HEK293 (cell line): Measurements from ENCODE around the gene SERPINA6.

Experiments
- CTCF ChIA-PET: fragments of 350-600 bp; formaldehyde crosslinking; extraction: SDS; loops from one replicate; lab custom pipeline; 2021; ENCODE audit warnings: antibody characterized with exemption; lab: Yijun Ruan, JAX
- POLR2A ChIA-PET: fragments of 300-600 bp; formaldehyde crosslinking; extraction: SDS; loops from one replicate; lab custom pipeline; 2020; ENCODE audit warnings: antibody characterized with exemption, inconsistent platforms; lab: Yijun Ruan, JAX
- H3K27ac ChIP-seq: fragments of 200-500 bp; sonication (Bioruptor generic); 2 replicates; pipeline ENCODE4 v1.5.1; 2014; ENCODE audit warnings: low read depth, low read length, control low read depth, inconsistent platforms; ENCODE audit errors: extremely low read depth
- H3K36me3 ChIP-seq, 2 experiments: fragments of 200-500 bp in 1 of 2; sonication (Bioruptor generic) in 1 of 2; 1 replicate in 1 of 2; 2 replicates in 1 of 2; pipeline ENCODE4 v1.5.1; 2014 to 2017; ENCODE audit warnings: inconsistent platforms in 2 of 2, low read length in 2 of 2; ENCODE audit not compliant: control insufficient read depth in 2 of 2, insufficient read depth in 1 of 2
- H3K4me1 ChIP-seq: fragments of 200-500 bp; sonication (Bioruptor generic); 2 replicates; pipeline ENCODE4 v1.5.1; 2014; ENCODE audit warnings: mild to moderate bottlenecking, low read length, inconsistent platforms; ENCODE audit not compliant: control insufficient read depth, insufficient read depth
- H3K4me3 ChIP-seq: 2 replicates; pipeline ENCODE4 v1.5.1; 2011; ENCODE audit warnings: low read depth, mild to moderate bottlenecking, control low read depth, low read length, moderate library complexity
- H3K9me3 ChIP-seq: fragments of 200-500 bp; sonication (Bioruptor generic); 2 replicates; pipeline ENCODE4 v1.5.1; 2014; ENCODE audit warnings: low read depth, low read length, inconsistent platforms; ENCODE audit not compliant: control insufficient read depth, insufficient read depth
- GLI2 ChIP-seq: fragments of 450-650 bp; formaldehyde crosslinking; IDR thresholded peaks from 2 replicates; pipeline ENCODE4; 2017; ENCODE audit warnings: missing biosample characterization, missing genetic modification characterization, low read depth, borderline replicate concordance
- GLIS1 ChIP-seq: fragments of 450-650 bp; formaldehyde crosslinking; IDR thresholded peaks from 2 replicates; pipeline ENCODE4 v1.5.1; 2016; ENCODE audit warnings: missing biosample characterization, missing genetic modification characterization
- GLIS2 ChIP-seq: fragments of 450-650 bp; formaldehyde crosslinking; IDR thresholded peaks from 2 replicates; pipeline ENCODE4 v1.5.1; 2016; ENCODE audit warnings: missing biosample characterization, missing genetic modification characterization
- HOXD13 ChIP-seq: sonication (generic); formaldehyde crosslinking; IDR thresholded peaks from 2 replicates; pipeline ENCODE4 v1.8.0; 2022; ENCODE audit warnings: missing genetic modification reagents, borderline replicate concordance
- ZIC2 ChIP-seq: fragments of 450-650 bp; formaldehyde crosslinking; IDR thresholded peaks from 2 replicates; pipeline ENCODE4 v1.5.1; 2016; ENCODE audit warnings: missing biosample characterization, missing genetic modification characterization
- ZNF133 ChIP-seq: fragments of 450-650 bp; formaldehyde crosslinking; IDR thresholded peaks from 2 replicates; pipeline ENCODE4 v1.5.1; 2016; ENCODE audit warnings: missing biosample characterization, missing genetic modification characterization
- ZNF214 ChIP-seq: fragments of 450-650 bp; formaldehyde crosslinking; IDR thresholded peaks from 2 replicates; pipeline ENCODE4 v1.5.1; 2017; ENCODE audit warnings: missing biosample characterization, mild to moderate bottlenecking, missing genetic modification characterization, borderline replicate concordance
- ZNF239 ChIP-seq: fragments of 450-650 bp; formaldehyde crosslinking; IDR thresholded peaks from 2 replicates; pipeline ENCODE4 v1.5.1; 2016; ENCODE audit warnings: missing biosample characterization, missing genetic modification characterization
- ZNF26 ChIP-seq: fragments of 450-650 bp; formaldehyde crosslinking; IDR thresholded peaks from 2 replicates; pipeline ENCODE4 v1.5.1; 2016; ENCODE audit warnings: missing biosample characterization, missing genetic modification characterization
- ZNF404 ChIP-seq: fragments of 450-650 bp; formaldehyde crosslinking; IDR thresholded peaks from 2 replicates; pipeline ENCODE4 v1.5.1; 2017; ENCODE audit warnings: missing biosample characterization, missing genetic modification characterization
- ZNF561 ChIP-seq: fragments of 450-650 bp; IDR thresholded peaks from 2 replicates; pipeline ENCODE4 v1.5.1; 2018; ENCODE audit warnings: missing biosample characterization, missing genetic modification characterization, borderline replicate concordance
- ZNF600 ChIP-seq: fragments of 450-650 bp; formaldehyde crosslinking; IDR thresholded peaks from 2 replicates; pipeline ENCODE4 v1.5.1; 2016; ENCODE audit warnings: missing biosample characterization, missing genetic modification characterization
- ZNF623 ChIP-seq: fragments of 450-650 bp; formaldehyde crosslinking; IDR thresholded peaks from 2 replicates; pipeline ENCODE4 v1.5.1; 2016; ENCODE audit warnings: missing biosample characterization, missing genetic modification characterization
- ZNF645 ChIP-seq: fragments of 450-650 bp; formaldehyde crosslinking; IDR thresholded peaks from 2 replicates; pipeline ENCODE4; 2016; ENCODE audit warnings: missing biosample characterization, missing genetic modification characterization
- ZNF654 ChIP-seq: fragments of 450-650 bp; formaldehyde crosslinking; IDR thresholded peaks from 2 replicates; pipeline ENCODE4 v1.5.1; 2016; ENCODE audit warnings: low read depth, missing biosample characterization, missing genetic modification characterization
- ZNF677 ChIP-seq: fragments of 450-650 bp; IDR thresholded peaks from 2 replicates; pipeline ENCODE4 v1.5.0; 2018; ENCODE audit warnings: missing biosample characterization, mild to moderate bottlenecking, missing genetic modification characterization, moderate library complexity
- ZNF76 ChIP-seq: fragments of 450-650 bp; formaldehyde crosslinking; IDR thresholded peaks from 2 replicates; pipeline ENCODE4; 2016; ENCODE audit warnings: low read depth, missing biosample characterization, missing genetic modification characterization, borderline replicate concordance
- ZNF768 ChIP-seq: fragments of 450-650 bp; formaldehyde crosslinking; IDR thresholded peaks from 2 replicates; pipeline ENCODE4 v1.5.1; 2018; ENCODE audit warnings: missing biosample characterization, mild to moderate bottlenecking, missing genetic modification characterization
- ZSCAN18 ChIP-seq: fragments of 450-650 bp; formaldehyde crosslinking; IDR thresholded peaks from 2 replicates; pipeline ENCODE4 v1.5.1; 2016; ENCODE audit warnings: missing biosample characterization, missing genetic modification characterization
- ZSCAN23 ChIP-seq: fragments of 450-650 bp; formaldehyde crosslinking; IDR thresholded peaks from 2 replicates; pipeline ENCODE4 v1.5.1; 2016; ENCODE audit warnings: missing biosample characterization, missing genetic modification characterization
- TF ChIP-seq, protein P1 (sequence below): fragments of 450-650 bp; formaldehyde crosslinking; IDR thresholded peaks from 2 replicates; pipeline ENCODE4 v1.5.1; 2016; ENCODE audit warnings: missing biosample characterization, missing genetic modification characterization

Gene SERPINA6

DNA sequence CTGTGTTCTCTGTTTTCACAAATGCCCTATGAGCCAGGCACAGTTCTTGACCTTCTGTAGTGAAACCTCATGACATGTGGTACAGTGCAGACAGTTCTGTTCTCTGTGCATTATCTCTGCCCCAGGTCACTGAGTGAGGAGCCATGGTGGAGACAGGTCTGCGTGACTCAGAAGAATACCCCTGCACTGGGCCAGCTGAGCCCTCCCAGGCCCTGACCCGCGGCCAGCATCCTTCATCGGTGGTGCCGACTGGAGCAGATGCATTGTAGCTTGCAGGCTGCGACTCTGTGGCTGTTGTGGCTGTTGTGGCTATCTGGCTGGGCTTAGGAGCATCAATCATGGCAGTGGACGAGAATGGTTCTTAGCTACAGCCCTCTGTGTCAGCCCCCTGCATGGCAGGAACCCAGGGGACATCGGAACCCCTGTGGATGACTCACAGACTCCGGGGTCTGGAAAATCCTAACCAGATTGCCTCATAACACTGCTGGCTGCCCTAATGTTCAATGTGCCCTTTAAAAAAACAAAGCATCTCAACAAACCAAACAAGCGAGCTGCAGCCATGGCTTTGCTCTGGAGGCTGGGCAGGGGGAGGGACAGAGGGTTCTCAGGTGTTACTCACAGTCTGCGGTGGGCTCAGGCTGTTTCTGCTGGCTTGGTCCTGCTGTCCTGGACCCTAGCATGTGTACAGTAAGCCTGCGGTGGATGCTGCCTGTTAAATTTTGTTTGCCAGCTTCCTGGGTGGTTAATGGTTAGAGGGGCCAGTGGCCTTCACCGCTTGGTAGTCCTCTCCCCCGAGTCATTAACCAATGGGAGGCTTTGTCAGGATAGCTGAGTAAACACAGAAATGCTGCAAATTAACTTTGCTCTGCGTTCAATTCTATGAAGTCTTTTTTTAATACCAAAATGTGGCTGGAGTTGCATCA is at the start of gene SERPINA6:
Gene SERPINA6, minus strand, starts transcription at position 689 of the 923 bp plus-strand sequence. CDS start 8,688 bp downstream, outside the sequence.
- no peaks in the 10 kb centered on the region for H3K36me3 ChIP-seq
- H3K4me3 ChIP-seq: no peak within 1 kb of the TSS
- no peak within 1 kb of the TSS for H3K27ac ChIP-seq
- TF ChIP-seq ZNF600 (tag by site-specific recombination) (no peak; the same call in 1 of the 2 replicates), ZNF26 (tag by site-specific recombination) (no peak), ZNF76 (tag by site-specific recombination) (no peak), GLIS1 (tag by site-specific recombination) (peak; percentile 69), GLI2 (tag by site-specific recombination) (no peak), ZNF214 (tag by site-specific recombination) (no peak), ZIC2 (tag by site-specific recombination) (peak; percentile 73), HOXD13 (CRISPR knock-in tag) (no peak), GLIS2 (peak; percentile 19; the same call in 1 of the 2 replicates), ZSCAN18 (tag by site-specific recombination) (no peak)
- POLR2A ChIA-PET: no interaction called here
- CTCF ChIA-PET: interaction anchor here (1.3 kb wide), 1 partner anchor 14 kb away, joined by 3 read pairs; no protein-coding TSS in a partner anchor
- no peaks in the 10 kb centered on the region for H3K4me1 ChIP-seq
- no peaks in the 10 kb centered on the region for H3K9me3 ChIP-seq

DNA sequence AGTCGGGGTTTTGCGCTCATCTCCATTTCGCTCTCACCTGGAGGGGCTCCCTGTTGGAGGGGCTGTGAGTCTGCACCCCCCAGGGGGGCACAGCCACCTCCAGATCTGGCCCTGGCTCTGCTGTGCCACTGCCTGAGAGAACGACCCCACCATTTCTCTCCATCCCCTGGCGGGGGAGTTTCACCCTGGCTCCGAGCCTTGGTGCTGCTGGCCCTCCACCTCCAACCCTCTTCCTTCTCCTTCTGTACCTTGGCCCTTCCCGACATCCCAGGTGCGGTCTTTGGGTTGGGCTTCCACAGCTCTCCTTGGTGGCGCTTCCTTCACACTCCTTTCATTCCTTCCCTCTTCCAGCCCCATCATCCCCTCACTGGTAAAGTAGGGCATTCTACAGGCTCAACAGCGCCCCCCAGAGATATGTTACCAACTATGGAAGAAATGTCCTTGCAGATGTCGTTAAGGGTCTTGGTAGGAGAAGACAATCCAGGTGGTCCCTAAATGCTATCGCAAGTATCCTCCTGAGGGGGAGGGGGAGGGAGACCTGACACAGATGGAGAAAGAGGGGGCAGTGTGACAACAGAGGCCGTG is 49.0 kb upstream of the SERPINA6 start:
- H3K36me3 ChIP-seq: no peaks in the 10 kb centered on the region
- no peaks in the 10 kb centered on the region for H3K4me1 ChIP-seq
- H3K4me3 ChIP-seq: no peak overlapping the region
- no peak overlapping the region for H3K27ac ChIP-seq
- no peaks in the 10 kb centered on the region for H3K9me3 ChIP-seq
- TF ChIP-seq ZNF645 (no peak), ZNF654 (peak; percentile 20; the same call in 1 of the 2 replicates), ZNF133 (tag by site-specific recombination) (no peak), ZIC2 (tag by site-specific recombination) (0 out of 2 replicates have a peak, but pooled peaks have one; percentile 3), ZNF404 (tag by site-specific recombination) (no peak)
- ChIA-PET CTCF (interaction anchor here (0.6 to 0.8 kb wide), 4 partner anchors 25 to 250 kb away, joined by 3 to 4 read pairs (median 4); no protein-coding TSS in a partner anchor), POLR2A (no interaction called here)

DNA sequence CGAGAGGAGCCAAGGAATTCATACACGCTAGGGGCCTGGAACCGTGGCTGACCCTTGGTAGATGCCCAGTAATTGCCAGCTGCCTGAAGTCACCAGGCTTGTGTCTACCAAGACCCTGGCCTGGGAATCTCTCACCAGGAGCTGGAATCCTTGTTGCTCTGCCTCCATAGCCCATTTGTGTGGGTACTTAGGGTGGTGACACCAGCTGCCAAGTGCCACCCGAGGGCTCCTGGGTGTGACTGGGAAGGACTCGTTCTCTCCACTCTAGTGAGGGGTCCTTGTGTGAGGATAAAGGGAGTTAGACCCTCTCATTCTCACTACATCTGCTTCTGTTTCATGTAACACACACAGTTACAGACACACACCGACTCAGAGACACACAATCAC is 47.4 kb upstream of the SERPINA6 start:
- no peaks in the 10 kb centered on the region for H3K9me3 ChIP-seq
- ChIA-PET CTCF (interaction anchor here (0.6 kb wide), 1 partner anchor 64 kb away, joined by 4 read pairs; no protein-coding TSS in a partner anchor), POLR2A (no interaction called here)
- H3K36me3 ChIP-seq: no peaks in the 10 kb centered on the region
- H3K27ac ChIP-seq: no peak overlapping the region
- no peaks in the 10 kb centered on the region for H3K4me1 ChIP-seq
- no peak overlapping the region for H3K4me3 ChIP-seq
- no peak for TF ChIP-seq ZNF561 (tag by site-specific recombination)
- no peak for TF ChIP-seq ZNF239 (tag by site-specific recombination)
- TF ChIP-seq ZNF623 (tag by site-specific recombination): no peak
- TF ChIP-seq ZSCAN23: no peak
- no peak for TF ChIP-seq ZNF768
- TF ChIP-seq, protein P1, sequence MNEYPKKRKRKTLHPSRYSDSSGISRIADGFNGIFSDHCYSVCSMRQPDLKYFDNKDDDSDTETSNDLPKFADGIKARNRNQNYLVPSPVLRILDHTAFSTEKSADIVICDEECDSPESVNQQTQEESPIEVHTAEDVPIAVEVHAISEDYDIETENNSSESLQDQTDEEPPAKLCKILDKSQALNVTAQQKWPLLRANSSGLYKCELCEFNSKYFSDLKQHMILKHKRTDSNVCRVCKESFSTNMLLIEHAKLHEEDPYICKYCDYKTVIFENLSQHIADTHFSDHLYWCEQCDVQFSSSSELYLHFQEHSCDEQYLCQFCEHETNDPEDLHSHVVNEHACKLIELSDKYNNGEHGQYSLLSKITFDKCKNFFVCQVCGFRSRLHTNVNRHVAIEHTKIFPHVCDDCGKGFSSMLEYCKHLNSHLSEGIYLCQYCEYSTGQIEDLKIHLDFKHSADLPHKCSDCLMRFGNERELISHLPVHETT (tag by site-specific recombination): no peak
- no peak for TF ChIP-seq ZNF677
